GM12878 (cell line): Measurements from ENCODE around the gene SGMS1. TPM values are rescaled to one million over a fixed set of nuclear protein-coding genes. Genes with fewer than 3 reads are reported as not detected.

ENCODE experiments used
- ATAC-seq: fragments of 200-7000 bp; cut with Tn5 transposase; 3 replicates; pipeline ENCODE4 v1.9.1; 2020; ENCODE audit warnings: mild to moderate bottlenecking, moderate library complexity
- BruUV-seq: library from RNA; stranded (reverse); fragments of 400-500 nt; replicated peaks from 2 replicates; lab custom pipeline; 2021; lab: Mats Ljungman, UMichigan
- CTCF ChIA-PET: fragments of 300-600 bp; sonication (Branson Sonifier 250); formaldehyde crosslinking; extraction: SDS; loops from one replicate; lab custom pipeline; 2021; ENCODE audit warnings: inconsistent platforms; lab: Yijun Ruan, JAX
- POLR2A ChIA-PET: fragments of 350-600 bp; formaldehyde crosslinking; extraction: SDS; loops from one replicate; lab custom pipeline; 2021; ENCODE audit warnings: inconsistent platforms; lab: Charles Lee
- RAD21 ChIA-PET: fragments of 300-600 bp; sonication (Branson Sonifier 250); formaldehyde crosslinking; loops from one replicate; lab custom pipeline; 2023; ENCODE audit warnings: antibody characterized with exemption; ENCODE audit not compliant: unreplicated experiment; lab: Charles Lee
- SMC1A ChIA-PET: fragments of 300-600 bp; sonication (Branson Sonifier 250); formaldehyde crosslinking; loops from one replicate; lab custom pipeline; 2023; ENCODE audit not compliant: unreplicated experiment, uncharacterized antibody; lab: Charles Lee
- DNase-seq: peaks from one replicate; pipeline ENCODE4 v3.0.0-alpha.2; 2011; ENCODE audit warnings: low read depth, low spot score
- FAIRE-seq: peaks from 3 replicates; lab custom pipeline; 2011; peaks lifted over from hg19 to GRCh38; lab: Jason Lieb, UNC
- H2AFZ ChIP-seq: 2 replicates; pipeline ENCODE4 v1.6.0; 2011; ENCODE audit warnings: low read depth, low read length, control low read depth; ENCODE audit not compliant: control insufficient read depth
- H3K27ac ChIP-seq: 2 replicates; pipeline ENCODE4 v1.5.1; 2011; ENCODE audit warnings: control low read depth; ENCODE audit not compliant: control insufficient read depth, insufficient read depth
- H3K27me3 ChIP-seq, 2 experiments: replicated peaks in 1 of 2; 2 replicates each; pipeline versions ENCODE4 v1.6.0 to v1.6.1; 2011; ENCODE audit warnings: low read length in 1 of 2; ENCODE audit not compliant: control insufficient read depth in 2 of 2, insufficient read depth in 2 of 2
- H3K36me3 ChIP-seq, 2 experiments: 2 replicates each; pipeline ENCODE4 v1.5.1; 2011; ENCODE audit warnings: low read length in 1 of 2; ENCODE audit not compliant: control insufficient read depth in 2 of 2, insufficient read depth in 2 of 2
- H3K4me1 ChIP-seq: 2 replicates; pipeline ENCODE4 v1.6.1; 2011; ENCODE audit warnings: mild to moderate bottlenecking, low read length, moderate library complexity, mixed read lengths; ENCODE audit not compliant: control insufficient read depth, insufficient read depth
- H3K4me2 ChIP-seq: 2 replicates; pipeline ENCODE4 v1.6.0; 2011; ENCODE audit warnings: control low read depth; ENCODE audit not compliant: control insufficient read depth, insufficient read depth
- H3K4me3 ChIP-seq: fragments of 200-600 bp; sonication (generic); 2 replicates; pipeline ENCODE4 v1.5.1; 2016
- H3K79me2 ChIP-seq: 2 replicates; pipeline ENCODE4 v1.6.0; 2011; ENCODE audit warnings: low read length; ENCODE audit not compliant: control insufficient read depth, insufficient read depth
- H3K9ac ChIP-seq: 2 replicates; pipeline ENCODE4 v1.8.0; 2011; ENCODE audit warnings: low read length, control low read depth, mixed read lengths; ENCODE audit not compliant: control insufficient read depth, insufficient read depth
- H3K9me3 ChIP-seq: replicated peaks from 3 replicates; pipeline ENCODE4 v1.5.1; 2011; ENCODE audit warnings: mild to moderate bottlenecking, low read length; ENCODE audit not compliant: control insufficient read depth, insufficient read depth
- H4K20me1 ChIP-seq: 2 replicates; pipeline ENCODE4 v1.6.0; 2011; ENCODE audit not compliant: control insufficient read depth, insufficient read depth
- BMI1 ChIP-seq: fragments of 450-650 bp; IDR thresholded peaks from 2 replicates; pipeline ENCODE4 v1.6.1; 2016; ENCODE audit warnings: mild to moderate bottlenecking, moderate library complexity, borderline replicate concordance
- CHD2 ChIP-seq: IDR thresholded peaks from 2 replicates; pipeline ENCODE4 v1.6.1; 2011; ENCODE audit warnings: low read depth, low read length, improper control_type of control experiment, borderline replicate concordance
- ESRRA ChIP-seq: IDR thresholded peaks from 2 replicates; pipeline ENCODE4 v1.6.1; 2012; ENCODE audit warnings: mild to moderate bottlenecking, low read length, improper control_type of control experiment
- GABPA ChIP-seq: IDR thresholded peaks from 2 replicates; pipeline ENCODE4 v1.6.1; 2014; ENCODE audit warnings: antibody characterized with exemption, low read depth, mild to moderate bottlenecking, inconsistent platforms
- HDGF ChIP-seq: fragments of 450-650 bp; IDR thresholded peaks from 2 replicates; pipeline ENCODE4 v1.6.1; 2016; ENCODE audit warnings: antibody characterized with exemption
- IKZF1 ChIP-seq: fragments of 450-650 bp; conservative IDR thresholded peaks from 2 replicates; pipeline ENCODE4 v1.6.1; 2017; ENCODE audit warnings: antibody characterized with exemption, mild to moderate bottlenecking
- JUND ChIP-seq: IDR thresholded peaks from 2 replicates; pipeline ENCODE4 v1.6.1; 2012; ENCODE audit warnings: low read depth, mild to moderate bottlenecking, low read length, improper control_type of control experiment, moderate library complexity
- KAT2A ChIP-seq: conservative IDR thresholded peaks from 2 replicates; pipeline ENCODE4 v1.6.1; 2011; ENCODE audit warnings: low read depth, low read length; ENCODE audit not compliant: control insufficient read depth
- MTA2 ChIP-seq: fragments of 450-650 bp; IDR thresholded peaks from 2 replicates; pipeline ENCODE4 v1.6.1; 2016; ENCODE audit warnings: low read depth, mild to moderate bottlenecking, moderate library complexity
- PAX8 ChIP-seq: fragments of 450-650 bp; IDR thresholded peaks from 2 replicates; pipeline ENCODE4 v1.6.1; 2017; ENCODE audit warnings: mild to moderate bottlenecking, moderate library complexity
- POLR2AphosphoS2 ChIP-seq: IDR thresholded peaks from 2 replicates; pipeline ENCODE4 v1.6.1; 2011; ENCODE audit warnings: low read depth, mild to moderate bottlenecking, low read length, improper control_type of control experiment, moderate library complexity
- POU2F2 ChIP-seq: IDR thresholded peaks from 3 replicates; pipeline ENCODE4 v1.6.1; 2011; ENCODE audit warnings: low read depth, mild to moderate bottlenecking, low read length, borderline replicate concordance
- RAD51 ChIP-seq: fragments of 450-650 bp; IDR thresholded peaks from 2 replicates; pipeline ENCODE4 v1.6.1; 2016; ENCODE audit warnings: moderate library complexity, mild to moderate bottlenecking, inconsistent platforms
- RFX5 ChIP-seq: IDR thresholded peaks from 2 replicates; pipeline ENCODE4 v1.6.1; 2011; ENCODE audit warnings: low read depth, low read length, improper control_type of control experiment
- STAT1 ChIP-seq: fragments of 450-650 bp; conservative IDR thresholded peaks from 2 replicates; pipeline ENCODE4 v1.6.1; 2014; ENCODE audit warnings: antibody characterized with exemption, mild to moderate bottlenecking
- whole genome bisulfite sequencing: methylation state at CpG from one replicate; pipeline ENCODE4 v1.1.6; 2016; ENCODE audit warnings: low lambda C conversion rate; ENCODE audit not compliant: insufficient replicate concordance, insufficient coverage; ENCODE audit errors: missing lambda C conversion rate; 5-methylcytosine and 5-hydroxymethylcytosine counted together
- in situ Hi-C: fragments of 300-500 bp; cut with MboI; formaldehyde crosslinking; loops from 9 replicates; pipeline ENCODE4 v1.14.3; 2018; ENCODE audit warnings: mixed read lengths
- intact Hi-C: fragments of 100-400 bp; cut with micrococcal nuclease; formaldehyde crosslinking; loops from one replicate; pipeline ENCODE4 v1.14.2; 2022; ENCODE audit not compliant: unreplicated experiment
- polyA plus RNA-seq, 11 experiments: library from polyadenylated mRNA; depleted of rRNA in 4 of 11; unstranded in 6 of 11; stranded (reverse) in 5 of 11; fragments of >200 nt; fragmentation: Nextera tagmentation in 4 of 11; fragmentation: Illumina TruSeq in 1 of 11; extraction: Ambion mirVana in 4 of 11; extraction: Trizol in 1 of 11; gene quantifications; 1 replicate in 1 of 11; 2 replicates in 10 of 11; pipeline versions ENCODE4 v1.2.1 to v1.2.3, GENCODE V29; 2011 to 2016; ENCODE audit warnings: inconsistent platforms in 2 of 11, missing spikeins in 2 of 11, low read depth in 1 of 11
- total RNA-seq, 4 experiments: library from RNA; depleted of rRNA in 3 of 4; stranded (reverse); fragments of >200 nt in 3 of 4; fragmentation: Illumina TruSeq in 1 of 4; extraction: Trizol in 1 of 4; gene quantifications; 2 replicates each; pipeline versions ENCODE4 v1.2.1 to v1.2.3, GENCODE V29; 2013 to 2021
- TF ChIP-seq, protein P1 (sequence below): fragments of 150-350 bp; IDR thresholded peaks from 2 replicates; pipeline ENCODE4 v1.6.1; 2014; ENCODE audit warnings: mild to moderate bottlenecking, low read depth, low read length
- TF ChIP-seq, protein P2 (sequence below): fragments of 450-650 bp; IDR thresholded peaks from 2 replicates; pipeline ENCODE4 v1.6.1; 2017; ENCODE audit warnings: mild to moderate bottlenecking
- TF ChIP-seq, protein P3 (sequence below), 3 experiments: IDR thresholded peaks in 2 of 3; conservative IDR thresholded peaks in 1 of 3; 2 replicates each; pipeline ENCODE4 v1.5.1; 2011; ENCODE audit warnings: low read depth in 3 of 3, low read length in 3 of 3, mild to moderate bottlenecking in 3 of 3, control low read depth in 2 of 3, moderate library complexity in 2 of 3, inconsistent platforms in 1 of 3, mixed read lengths in 1 of 3; ENCODE audit not compliant: control insufficient read depth in 2 of 3, insufficient read depth in 1 of 3; ENCODE audit errors: extremely low read depth in 1 of 3

The SGMS1 gene
- total and polyA plus RNA-seq, 10 of the 15 experiments (the other 5 are each of a cell fraction or from before 2014, with no cell fraction given): 1.4 to 14.5 (median 4.9) TPM

DNA sequence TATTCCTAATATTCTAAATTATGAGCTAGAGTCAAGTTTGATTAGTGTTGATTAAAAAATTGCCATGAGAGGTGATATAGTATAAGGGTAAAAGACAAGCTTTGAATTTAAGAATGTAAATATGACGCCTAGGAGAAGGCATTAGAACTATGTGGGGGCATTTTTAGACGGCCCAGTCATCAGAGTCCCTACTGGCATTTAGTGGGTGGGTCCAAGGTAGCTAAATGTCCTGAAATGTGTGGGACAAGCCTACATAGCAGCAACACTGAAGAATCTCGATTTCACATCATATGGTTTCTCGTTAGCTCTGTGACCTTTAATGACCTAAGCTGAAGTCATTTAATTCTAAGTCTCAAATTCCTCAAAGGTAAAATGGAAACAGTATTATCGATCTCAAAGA is 133.5 kb downstream of the SGMS1 start:
- no peak for DNase-seq
- H3K9ac ChIP-seq: no peak overlapping the region
- H3K36me3 ChIP-seq: no peaks in the 10 kb centered on the region
- TF ChIP-seq, protein P1, sequence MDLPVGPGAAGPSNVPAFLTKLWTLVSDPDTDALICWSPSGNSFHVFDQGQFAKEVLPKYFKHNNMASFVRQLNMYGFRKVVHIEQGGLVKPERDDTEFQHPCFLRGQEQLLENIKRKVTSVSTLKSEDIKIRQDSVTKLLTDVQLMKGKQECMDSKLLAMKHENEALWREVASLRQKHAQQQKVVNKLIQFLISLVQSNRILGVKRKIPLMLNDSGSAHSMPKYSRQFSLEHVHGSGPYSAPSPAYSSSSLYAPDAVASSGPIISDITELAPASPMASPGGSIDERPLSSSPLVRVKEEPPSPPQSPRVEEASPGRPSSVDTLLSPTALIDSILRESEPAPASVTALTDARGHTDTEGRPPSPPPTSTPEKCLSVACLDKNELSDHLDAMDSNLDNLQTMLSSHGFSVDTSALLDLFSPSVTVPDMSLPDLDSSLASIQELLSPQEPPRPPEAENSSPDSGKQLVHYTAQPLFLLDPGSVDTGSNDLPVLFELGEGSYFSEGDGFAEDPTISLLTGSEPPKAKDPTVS: no peak
- TF ChIP-seq IKZF1 (no peak), RFX5 (no peak), CHD2 (no peak), POLR2AphosphoS2 (no peak), STAT1 (no peak), MTA2 (no peak), HDGF (no peak), PAX8 (no peak), RAD51 (no peak), POU2F2 (no peak), JUND (no peak), GABPA (no peak), ESRRA (no peak), KAT2A (no peak), BMI1 (no peak)
- TF ChIP-seq, protein P2, sequence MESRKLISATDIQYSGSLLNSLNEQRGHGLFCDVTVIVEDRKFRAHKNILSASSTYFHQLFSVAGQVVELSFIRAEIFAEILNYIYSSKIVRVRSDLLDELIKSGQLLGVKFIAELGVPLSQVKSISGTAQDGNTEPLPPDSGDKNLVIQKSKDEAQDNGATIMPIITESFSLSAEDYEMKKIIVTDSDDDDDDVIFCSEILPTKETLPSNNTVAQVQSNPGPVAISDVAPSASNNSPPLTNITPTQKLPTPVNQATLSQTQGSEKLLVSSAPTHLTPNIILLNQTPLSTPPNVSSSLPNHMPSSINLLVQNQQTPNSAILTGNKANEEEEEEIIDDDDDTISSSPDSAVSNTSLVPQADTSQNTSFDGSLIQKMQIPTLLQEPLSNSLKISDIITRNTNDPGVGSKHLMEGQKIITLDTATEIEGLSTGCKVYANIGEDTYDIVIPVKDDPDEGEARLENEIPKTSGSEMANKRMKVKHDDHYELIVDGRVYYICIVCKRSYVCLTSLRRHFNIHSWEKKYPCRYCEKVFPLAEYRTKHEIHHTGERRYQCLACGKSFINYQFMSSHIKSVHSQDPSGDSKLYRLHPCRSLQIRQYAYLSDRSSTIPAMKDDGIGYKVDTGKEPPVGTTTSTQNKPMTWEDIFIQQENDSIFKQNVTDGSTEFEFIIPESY: no peak
- TF ChIP-seq, protein P3, sequence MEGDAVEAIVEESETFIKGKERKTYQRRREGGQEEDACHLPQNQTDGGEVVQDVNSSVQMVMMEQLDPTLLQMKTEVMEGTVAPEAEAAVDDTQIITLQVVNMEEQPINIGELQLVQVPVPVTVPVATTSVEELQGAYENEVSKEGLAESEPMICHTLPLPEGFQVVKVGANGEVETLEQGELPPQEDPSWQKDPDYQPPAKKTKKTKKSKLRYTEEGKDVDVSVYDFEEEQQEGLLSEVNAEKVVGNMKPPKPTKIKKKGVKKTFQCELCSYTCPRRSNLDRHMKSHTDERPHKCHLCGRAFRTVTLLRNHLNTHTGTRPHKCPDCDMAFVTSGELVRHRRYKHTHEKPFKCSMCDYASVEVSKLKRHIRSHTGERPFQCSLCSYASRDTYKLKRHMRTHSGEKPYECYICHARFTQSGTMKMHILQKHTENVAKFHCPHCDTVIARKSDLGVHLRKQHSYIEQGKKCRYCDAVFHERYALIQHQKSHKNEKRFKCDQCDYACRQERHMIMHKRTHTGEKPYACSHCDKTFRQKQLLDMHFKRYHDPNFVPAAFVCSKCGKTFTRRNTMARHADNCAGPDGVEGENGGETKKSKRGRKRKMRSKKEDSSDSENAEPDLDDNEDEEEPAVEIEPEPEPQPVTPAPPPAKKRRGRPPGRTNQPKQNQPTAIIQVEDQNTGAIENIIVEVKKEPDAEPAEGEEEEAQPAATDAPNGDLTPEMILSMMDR (IDR thresholded peaks at IDR 0.05 in 2 of 3, conservative IDR thresholded peaks at IDR 0.05 in 1 of 3; ENCODE audit: control insufficient read depth in 2 of 3, extremely low read depth in 1 of 3, insufficient read depth in 1 of 3, low read depth in 3 of 3, low read length in 3 of 3): no peak
- ATAC-seq: no peak
- WGBS: 82% methylated on average over 5 of the region's 5 CpGs
- no TSS peak for BruUV-seq
- CTCF ChIA-PET: interaction anchor here (0.6 to 0.7 kb wide), 2 partner anchors 16 to 166 kb away, joined by 3 read pairs; no protein-coding TSS in a partner anchor
- SMC1A ChIA-PET: interaction anchor here (0.7 to 1.7 kb wide), 10 partner anchors 10 to 129 kb away, joined by 3 to 10 read pairs (median 3); no protein-coding TSS in a partner anchor
- POLR2A ChIA-PET: interaction anchor here (0.7 to 1.7 kb wide), 3 partner anchors 29 to 154 kb away, joined by 3 read pairs; no protein-coding TSS in a partner anchor
- RAD21 ChIA-PET: interaction anchor here (1.0 to 1.3 kb wide), 3 partner anchors 12 to 130 kb away, joined by 3 read pairs; no protein-coding TSS in a partner anchor
- no peak overlapping the region for H3K27ac ChIP-seq
- no peaks in the 10 kb centered on the region; the same call in 1 of the 3 replicates for H3K9me3 ChIP-seq
- no peak for FAIRE-seq
- no peak overlapping the region for H3K4me2 ChIP-seq
- no peak overlapping the region for H3K4me3 ChIP-seq
- no peaks in the 10 kb centered on the region; the same call in 1 of the 2 replicates for H3K79me2 ChIP-seq
- intact Hi-C loops (no loop called here), in situ Hi-C loops (no loop called here)
- H3K4me1 ChIP-seq: no peaks in the 10 kb centered on the region
- H2AFZ ChIP-seq: no peak overlapping the region
- no peaks in the 10 kb centered on the region for H3K27me3 ChIP-seq
- no peaks in the 10 kb centered on the region for H4K20me1 ChIP-seq
